ENCODE measurements around the gene SLFN5.

- no peak for TF ChIP-seq CTCF (IDR thresholded peaks at IDR 0.05; ENCODE audit: poor library complexity, severe bottlenecking)
- TF ChIP-seq RAD21 (conservative IDR thresholded peaks at IDR 0.05): no peak
Measured at GRCh38 chr17:35222452-35222851, 20.4 kb upstream of the SLFN5 start.

All from neural cell (in vitro differentiated cells).